HG03135 (cell line): ENCODE data around the gene RGS10.
A peak's percentile ranks its signal among the peaks of the same experiment; 100 is the strongest.

Experiments
- ATAC-seq: cut with Tn5 transposase; IDR thresholded peaks from one replicate; pipeline ENCODE4 v1.9.1; 2021; ENCODE audit warnings: mild to moderate bottlenecking, moderate library complexity; ENCODE audit not compliant: unreplicated experiment

The RGS10 gene

GRCh38 chr10:119520283-119520682 lies 22.2 kb downstream of the RGS10 start:
- no peak for ATAC-seq

GRCh38 chr10:119518936-119519335 lies 23.6 kb downstream of the RGS10 start:
- no peak for ATAC-seq

- peak; percentile 21 for ATAC-seq
Observed at GRCh38 chr10:119518176-119518575, 24.3 kb downstream of the RGS10 start.

GRCh38 chr10:119517235-119518141 lies 25.0 kb downstream of the RGS10 start:
- peak; percentile 55 for ATAC-seq

GRCh38 chr10:119516381-119517234 lies 25.9 kb downstream of the RGS10 start:
- peak; percentile 66 for ATAC-seq

GRCh38 chr10:119515511-119516045 lies 26.9 kb downstream of the RGS10 start:
- ATAC-seq, result no peak

- no peak for ATAC-seq
Observed at GRCh38 chr10:119514819-119515218, 27.7 kb downstream of the RGS10 start.

- no peak for ATAC-seq
Observed at GRCh38 chr10:119511828-119512515, 30.5 kb downstream of the RGS10 start.

GRCh38 chr10:119509909-119510451 lies 32.5 kb downstream of the RGS10 start:
- no peak for ATAC-seq

GRCh38 chr10:119507115-119507514 lies 35.4 kb downstream of the RGS10 start:
- no peak for ATAC-seq

GRCh38 chr10:119505588-119506315 lies 36.8 kb downstream of the RGS10 start:
- no peak for ATAC-seq

GRCh38 chr10:119505131-119505551 lies 37.4 kb downstream of the RGS10 start:
- ATAC-seq, result no peak

- ATAC-seq, result no peak
Observed at GRCh38 chr10:119504651-119505050, 37.9 kb downstream of the RGS10 start.

GRCh38 chr10:119503821-119504220 lies 38.7 kb downstream of the RGS10 start:
- no peak for ATAC-seq

- no peak for ATAC-seq
Observed at GRCh38 chr10:119502618-119503155, 39.8 kb downstream of the RGS10 start.

GRCh38 chr10:119502209-119502608 lies 40.3 kb downstream of the RGS10 start:
- ATAC-seq, result peak; percentile 51

- ATAC-seq, result no peak
Observed at GRCh38 chr10:119501690-119502089, 40.8 kb downstream of the RGS10 start.

GRCh38 chr10:119500821-119501220 lies 41.7 kb downstream of the RGS10 start:
- ATAC-seq, result no peak

GRCh38 chr10:119500123-119500795 lies 42.3 kb downstream of the RGS10 start:
- no peak for ATAC-seq
